GM19351 (cell line): ENCODE results near the gene SIK3.

ENCODE experiments used
- ATAC-seq: cut with Tn5 transposase; IDR thresholded peaks from one replicate; pipeline ENCODE4 v1.9.1; 2021; ENCODE audit warnings: mild to moderate bottlenecking, moderate library complexity; ENCODE audit not compliant: unreplicated experiment

The SIK3 gene

DNA sequence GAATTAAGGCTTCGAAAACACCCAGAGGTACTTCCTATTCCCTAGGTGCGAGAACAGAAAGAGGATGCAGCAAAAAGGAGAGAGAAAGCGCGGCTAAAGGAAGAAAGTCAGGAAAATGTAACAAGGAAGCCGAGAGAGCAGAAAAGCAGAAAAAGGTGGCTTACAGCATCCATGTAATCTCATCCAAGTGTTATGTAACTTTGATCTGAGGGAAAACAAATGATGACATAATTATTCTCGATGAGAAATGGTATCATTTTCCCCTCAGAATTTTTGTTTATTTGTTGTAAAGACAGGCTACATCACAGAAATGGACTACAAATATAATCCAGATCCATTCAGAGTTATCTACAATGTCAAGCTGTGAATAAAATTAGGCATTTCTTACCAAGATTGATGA, 191.7 kb downstream of the SIK3 start:
- no peak for ATAC-seq

DNA sequence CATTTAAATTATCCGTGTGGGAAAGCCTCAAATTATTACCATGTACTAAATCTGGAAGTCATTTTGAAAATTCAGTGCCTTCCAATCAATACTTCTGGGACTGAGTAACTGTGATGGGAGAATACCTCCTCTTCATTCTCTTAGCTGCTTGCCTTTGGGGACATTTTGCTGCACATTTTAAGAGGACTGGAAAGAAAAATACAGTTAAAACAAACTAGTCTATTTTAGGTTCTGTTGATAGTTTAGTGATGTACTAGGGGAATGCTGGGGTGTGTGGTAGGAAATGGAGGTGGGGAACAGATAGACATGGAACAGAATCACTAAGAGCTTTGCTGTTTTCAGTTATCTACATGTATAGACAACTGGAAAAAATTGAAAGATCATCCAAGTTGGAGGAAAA, 195.1 kb downstream of the SIK3 start:
- no peak for ATAC-seq

DNA sequence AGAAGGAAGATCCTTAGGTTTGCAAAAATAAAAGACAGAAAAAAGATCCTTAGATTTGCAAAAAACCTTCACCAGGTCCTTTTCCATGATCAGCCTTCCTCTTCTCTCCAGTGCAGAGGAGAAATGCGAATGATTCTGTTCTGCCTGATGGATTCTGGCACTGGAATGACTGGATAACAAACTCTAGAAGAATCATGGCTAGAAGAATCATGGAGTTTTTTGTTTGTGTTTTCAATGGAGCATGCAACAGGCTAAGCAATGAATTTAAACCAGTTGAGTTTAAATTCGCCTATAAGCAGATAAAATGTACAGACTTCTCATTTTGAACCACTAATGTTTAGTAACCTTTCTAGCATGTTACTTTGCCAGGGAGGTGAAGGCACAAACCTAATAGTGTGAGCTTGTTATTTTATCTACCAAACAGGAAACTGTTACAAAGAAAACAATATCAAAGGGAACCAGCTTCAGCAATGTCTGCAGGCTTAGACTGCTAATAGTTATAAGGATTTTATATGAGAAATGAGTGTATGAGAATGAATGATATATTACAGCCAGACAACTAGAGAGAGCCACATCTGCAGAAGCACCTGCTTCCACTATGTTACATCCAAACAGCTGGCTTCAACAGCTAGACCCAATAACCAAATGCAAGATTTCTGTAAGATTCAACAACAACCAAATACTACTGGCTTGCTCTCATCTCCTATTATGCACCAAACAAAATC, 196.1 kb downstream of the SIK3 start:
- ATAC-seq, result no peak

DNA sequence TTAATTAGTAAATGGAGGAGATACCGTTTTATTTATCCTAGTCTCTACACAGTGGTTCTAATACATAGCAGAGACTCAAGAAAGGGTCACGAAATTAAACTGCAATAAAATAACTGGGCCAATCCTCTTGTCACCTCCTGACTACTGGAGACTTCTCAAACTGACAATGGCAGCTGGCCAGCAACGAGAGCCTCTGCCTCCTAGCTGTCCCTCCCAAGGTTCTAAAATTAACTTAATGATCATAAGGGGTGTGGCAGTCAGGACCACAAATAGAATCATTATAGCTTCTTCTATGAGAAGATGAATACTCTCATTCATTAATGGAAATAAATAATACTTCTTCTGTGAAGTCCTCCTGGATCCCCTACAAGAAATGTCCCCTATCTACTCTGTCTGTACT, 197.0 kb downstream of the SIK3 start:
- no peak for ATAC-seq

DNA sequence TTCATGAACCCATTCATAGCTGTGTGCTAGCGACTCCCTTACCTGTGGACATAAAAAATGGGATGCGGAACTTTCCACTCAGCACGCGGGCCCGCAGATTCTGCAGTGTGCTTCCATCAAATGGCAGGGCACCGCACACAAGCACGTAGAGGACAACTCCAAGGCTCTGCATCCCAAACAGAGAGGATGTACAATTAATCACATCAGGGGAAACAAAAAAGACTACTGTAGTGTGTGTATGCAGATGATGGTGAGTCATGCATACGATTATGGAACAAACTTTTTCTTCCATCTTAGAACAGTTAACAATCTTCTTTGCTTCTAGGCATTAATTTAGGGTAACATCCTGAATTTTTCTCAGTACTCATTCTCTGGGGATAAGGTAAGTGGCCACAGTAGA, 202.0 kb downstream of the SIK3 start:
- no peak for ATAC-seq

DNA sequence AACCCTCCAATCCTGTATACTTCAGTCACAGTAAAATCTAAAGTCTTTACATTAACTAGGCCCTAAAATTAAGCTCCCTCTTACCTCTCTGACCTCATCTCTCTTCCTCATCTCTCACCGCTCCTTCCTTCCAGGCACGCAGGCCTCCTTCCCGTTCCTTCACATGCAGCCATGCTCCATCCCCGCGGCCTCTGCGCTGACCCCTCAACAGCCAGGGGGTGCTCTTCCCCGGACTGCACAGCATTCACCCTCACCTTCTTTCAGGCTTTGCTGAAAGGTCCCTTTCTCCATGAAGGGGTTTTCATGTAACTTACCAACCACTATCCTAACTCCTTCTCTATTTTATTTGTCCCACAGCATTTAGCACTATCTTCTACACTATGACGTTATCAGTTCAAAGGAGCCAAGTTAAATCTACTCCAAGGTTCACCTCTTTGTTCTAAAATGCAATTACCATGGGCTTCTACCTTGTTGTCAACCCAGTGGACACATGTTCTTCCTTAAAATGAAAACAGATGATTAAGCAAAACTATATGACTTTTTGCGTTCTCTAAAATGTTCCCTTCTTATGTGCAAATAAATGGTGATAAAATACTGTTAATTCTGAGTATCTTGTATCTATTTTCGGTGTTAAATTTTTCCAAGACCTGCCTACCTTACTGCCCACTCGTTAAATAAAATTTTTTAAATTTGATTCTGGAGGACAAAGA, 203.0 kb downstream of the SIK3 start:
- no peak for ATAC-seq

DNA sequence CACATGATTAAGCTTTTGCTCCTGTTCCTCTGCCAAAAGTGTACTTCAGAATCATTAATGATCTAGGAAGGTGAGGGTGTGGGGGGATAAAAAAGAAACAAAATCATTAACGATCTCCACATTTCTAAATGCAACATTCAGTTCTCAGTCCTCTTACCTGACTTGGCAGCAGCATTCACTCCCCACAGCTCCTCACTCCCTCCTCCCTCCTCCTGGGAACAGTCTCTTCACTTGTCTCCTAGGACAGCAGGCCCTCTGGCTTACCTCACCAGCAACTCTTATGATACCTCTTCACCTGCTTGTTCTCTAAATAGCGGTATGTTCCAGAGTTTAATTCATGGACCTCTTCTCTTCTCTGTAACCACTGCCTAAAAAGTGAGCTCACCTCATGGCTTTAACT, 204.3 kb downstream of the SIK3 start:
- ATAC-seq, result no peak

DNA sequence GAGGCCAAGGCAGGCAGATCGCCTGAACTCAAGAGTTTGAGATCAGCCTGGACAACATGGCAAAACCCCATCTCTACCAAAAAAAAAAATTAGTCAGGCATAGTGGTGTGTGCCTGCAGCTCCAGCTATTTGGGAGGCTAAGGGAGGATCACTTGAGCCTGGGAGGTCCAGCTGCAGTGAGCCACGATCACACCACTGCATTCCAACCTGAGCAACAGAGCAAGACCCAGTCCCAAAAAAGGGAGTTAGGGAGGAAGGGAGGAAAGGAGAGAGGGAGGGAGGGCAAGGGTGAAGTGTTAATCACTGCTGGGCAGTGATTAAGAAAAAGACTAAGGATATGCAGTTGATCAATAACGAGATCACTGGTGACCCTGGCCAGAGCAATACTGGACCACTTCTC, 204.8 kb downstream of the SIK3 start:
- ATAC-seq, result no peak

DNA sequence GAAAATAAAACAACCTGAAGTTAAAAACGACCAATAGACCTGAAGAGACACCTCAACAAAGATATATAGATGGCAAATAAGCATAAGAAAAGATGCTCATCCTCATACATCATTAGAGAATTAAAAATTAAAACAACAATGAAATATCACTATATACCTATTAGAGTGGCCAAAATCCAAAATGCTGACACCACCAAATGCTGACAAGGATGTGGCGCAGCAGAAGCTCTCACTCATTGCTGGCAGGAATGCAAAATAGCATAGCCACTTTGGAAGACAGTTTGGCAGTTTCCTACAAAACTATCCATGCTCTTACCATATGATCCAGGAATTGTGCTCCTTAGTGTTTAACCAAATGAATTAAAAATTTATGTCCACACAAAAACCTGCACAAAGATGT, 205.9 kb downstream of the SIK3 start:
- ATAC-seq, result no peak

DNA sequence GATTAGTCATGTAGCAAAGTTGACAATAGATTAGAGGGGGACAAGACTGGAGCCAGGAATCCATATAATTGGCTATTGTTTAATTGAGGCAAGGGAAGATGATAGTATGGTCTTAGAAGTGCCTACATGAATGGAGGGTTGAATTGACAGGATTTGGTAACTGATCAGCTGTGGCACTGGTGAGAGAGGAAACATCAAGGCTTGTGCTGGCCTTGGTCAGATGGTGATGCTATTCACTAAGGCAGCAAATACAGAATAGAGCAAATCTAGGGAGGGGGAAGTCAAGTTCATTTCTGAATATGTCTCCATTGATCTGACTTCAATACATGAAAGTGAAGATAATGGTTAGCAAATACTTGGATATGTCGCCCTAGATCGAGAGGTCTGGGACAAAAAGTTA, 206.5 kb downstream of the SIK3 start:
- no peak for ATAC-seq

DNA sequence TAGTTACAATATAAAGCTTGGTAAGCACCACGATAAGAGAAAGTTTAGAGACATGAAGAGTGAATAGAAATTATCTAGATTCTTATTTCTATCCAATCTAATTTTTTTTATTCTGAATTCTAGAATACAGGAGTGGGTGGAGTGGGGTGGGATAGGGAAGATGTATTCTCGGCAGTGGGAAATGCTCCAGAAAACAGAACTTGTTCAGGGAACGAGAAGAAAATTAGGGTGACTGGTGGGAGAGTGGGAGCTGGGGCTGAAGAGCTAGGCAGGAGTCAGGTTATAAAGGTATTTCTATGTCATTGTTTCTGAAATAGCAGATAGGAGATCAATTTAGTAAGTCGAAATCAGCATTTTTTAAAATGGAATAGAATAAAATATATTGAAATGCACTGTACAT, 207.6 kb downstream of the SIK3 start:
- ATAC-seq, result no peak

DNA sequence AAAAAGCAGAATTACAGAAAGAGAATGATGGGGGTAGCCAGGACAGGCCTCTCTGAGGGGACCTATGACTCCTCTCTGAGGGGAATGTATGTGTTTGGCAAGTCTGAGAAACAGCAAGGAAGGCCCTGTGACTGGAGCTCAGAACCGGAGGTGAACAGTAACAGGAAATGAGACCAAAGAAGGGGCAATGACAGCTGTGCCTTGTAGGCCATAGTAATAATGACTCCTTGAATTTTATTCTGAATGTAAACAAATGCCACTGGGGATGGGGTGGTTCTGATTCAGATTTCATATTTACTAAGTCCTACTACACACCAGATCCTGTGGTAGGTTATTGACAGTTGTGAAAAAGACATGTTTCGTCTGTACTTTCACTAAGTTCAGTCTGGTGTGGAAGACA, 208.0 kb downstream of the SIK3 start:
- no peak for ATAC-seq

DNA sequence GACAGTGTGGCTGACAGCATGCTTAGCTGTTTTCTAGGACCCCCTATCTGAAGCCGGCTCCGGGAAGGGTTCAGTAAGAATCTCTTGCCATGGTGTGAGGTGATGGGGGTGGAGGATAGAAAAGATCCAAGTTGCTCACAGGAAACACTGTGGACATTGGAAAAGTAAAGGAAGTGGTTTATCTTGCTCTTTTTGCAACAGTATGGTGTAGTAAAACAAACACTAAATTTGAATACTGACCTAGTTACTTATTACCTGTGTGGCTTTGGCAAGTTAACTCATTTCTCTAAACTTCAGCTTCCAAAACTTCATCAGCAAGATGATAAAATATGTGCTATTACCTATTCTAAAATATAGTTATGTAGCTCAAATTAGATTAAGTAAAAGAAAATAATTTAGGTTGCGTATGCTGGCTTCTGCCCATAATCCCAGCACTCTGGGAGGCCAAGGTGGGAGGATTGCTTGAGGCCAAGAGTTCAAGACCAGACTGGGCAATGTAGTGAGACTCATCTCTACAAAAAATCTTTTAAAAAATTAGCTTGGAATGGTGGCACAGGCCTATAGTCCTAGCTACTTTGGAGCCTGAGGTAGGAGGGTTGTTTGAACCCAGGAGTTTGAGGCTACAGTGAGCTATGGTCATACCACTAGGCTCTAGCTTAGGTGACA, 209.2 kb downstream of the SIK3 start:
- no peak for ATAC-seq

DNA sequence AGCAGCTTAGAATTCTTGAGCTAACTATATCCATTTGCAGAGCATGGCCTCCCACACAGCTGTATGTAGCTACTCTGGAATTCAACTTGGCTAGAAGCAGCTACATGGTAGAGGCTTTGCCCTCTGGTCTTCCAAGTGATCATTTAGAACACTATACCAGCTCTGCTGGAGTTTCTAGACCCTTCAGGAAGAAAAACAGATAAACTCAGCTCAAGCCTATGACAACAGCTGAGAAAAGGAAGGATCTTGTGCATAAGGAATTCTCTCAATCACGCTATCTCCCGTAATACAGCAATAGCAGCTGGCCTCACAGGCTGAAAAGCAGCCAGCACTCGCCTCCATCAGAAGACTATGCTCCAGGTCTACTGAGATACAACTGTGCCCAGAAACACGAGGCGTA, 210.2 kb downstream of the SIK3 start:
- ATAC-seq, result no peak

DNA sequence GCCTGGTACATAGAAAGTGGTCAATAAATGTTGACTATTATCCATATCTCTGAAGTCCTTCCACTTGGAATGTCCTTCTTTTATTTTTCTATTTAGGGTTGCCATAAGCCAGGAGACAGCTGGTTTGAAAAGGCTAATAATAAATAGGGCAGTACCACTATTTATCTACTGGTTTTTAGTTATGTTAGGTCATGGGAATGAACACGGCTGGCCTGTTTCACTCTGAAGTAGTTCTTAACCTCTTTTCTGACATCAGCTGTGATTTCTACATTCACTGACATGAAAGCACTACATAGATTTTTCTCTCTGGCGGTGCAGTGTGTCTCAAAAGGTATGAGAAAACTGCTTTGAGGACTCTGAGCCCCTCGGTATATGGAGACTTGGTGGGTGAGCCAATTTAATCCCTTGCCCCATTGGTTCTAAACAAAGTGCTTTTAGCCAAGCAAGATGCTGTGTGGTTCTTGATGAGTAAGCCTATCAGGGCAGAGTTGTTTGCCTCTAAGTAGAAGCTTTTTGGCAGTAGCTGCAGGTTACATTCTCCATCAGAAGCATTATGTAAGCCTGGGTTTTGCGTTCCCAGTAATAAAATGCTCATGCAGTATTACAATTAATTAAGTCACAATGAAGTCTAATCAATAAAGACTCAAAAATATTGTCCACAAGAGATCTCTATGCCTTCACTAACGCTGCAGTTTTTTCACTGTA, 212.1 kb downstream of the SIK3 start:
- no peak for ATAC-seq

DNA sequence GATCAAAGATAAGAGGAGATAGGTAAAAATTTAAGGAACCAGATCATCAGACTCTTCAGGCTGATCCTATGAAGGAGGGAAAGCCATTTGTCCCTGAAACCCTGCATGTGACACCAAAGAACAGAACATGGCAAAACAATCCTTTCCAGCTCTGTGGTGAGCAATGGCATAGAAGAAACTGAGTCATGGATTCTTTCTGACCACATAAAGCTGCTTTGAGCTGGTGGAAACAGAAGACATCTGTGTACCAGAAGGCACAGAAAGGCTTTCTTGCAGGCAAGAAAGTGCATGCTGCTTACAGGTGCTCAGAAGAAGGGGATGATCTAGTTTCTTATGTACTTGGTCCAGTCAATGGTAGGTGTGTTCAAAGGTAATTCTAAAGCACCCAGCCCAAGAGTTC, 215.8 kb downstream of the SIK3 start:
- no peak for ATAC-seq

DNA sequence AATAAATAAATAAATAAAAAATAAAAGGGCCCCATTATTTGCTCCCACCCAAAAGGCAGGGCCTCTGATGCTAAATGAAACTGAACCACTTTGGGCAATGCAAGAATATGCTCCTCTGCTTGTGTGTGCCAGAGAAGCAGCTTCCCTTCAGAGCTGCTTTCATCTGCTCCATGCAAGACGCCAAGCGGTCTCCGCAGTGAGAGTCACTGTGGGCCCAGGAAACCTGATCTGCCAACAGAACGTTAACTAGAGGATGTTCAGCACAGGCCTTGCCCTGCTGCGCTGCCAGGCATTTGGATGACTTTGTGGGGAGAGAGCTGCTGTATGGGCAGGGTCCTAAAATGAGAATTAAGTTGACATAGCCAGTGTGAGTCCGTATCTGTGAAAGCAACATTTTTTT, 217.1 kb downstream of the SIK3 start:
- no peak for ATAC-seq

DNA sequence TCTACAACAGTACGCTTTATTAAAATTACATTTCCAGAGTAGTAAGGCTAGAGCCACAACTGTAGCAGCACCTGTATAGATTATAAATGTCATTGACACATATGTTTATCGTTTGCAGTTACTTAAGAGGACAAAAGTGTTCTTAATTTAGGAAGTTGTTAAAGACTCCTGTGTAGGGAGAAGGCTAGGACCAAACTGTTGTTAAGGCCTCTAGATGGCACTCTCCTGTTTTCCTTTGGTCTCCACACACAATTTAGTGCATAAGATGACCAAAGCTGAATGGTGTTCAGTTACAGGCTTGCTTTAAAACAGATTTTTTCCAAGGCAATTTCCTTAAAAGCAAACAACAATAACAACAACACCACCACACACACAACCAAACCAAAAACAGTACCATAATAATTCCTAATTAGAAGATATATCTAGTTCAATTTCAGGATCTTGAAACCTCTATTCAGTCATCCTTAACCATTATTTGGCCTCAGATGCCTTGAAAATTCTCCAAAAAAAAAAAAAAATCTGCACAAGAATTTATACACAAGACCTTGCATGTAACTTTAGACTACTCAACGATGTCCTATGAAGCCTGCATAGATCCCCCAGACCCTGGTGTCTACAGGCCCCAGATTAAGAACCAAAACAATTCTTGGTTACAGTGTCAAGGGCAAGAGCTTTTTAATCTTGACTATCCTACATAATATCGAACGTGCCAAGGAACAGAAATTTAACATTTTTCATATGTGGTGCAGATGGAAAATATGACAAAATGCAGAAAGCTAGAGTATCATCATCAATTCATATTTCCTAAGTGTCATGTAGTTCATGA, 218.2 kb downstream of the SIK3 start:
- ATAC-seq, result no peak

DNA sequence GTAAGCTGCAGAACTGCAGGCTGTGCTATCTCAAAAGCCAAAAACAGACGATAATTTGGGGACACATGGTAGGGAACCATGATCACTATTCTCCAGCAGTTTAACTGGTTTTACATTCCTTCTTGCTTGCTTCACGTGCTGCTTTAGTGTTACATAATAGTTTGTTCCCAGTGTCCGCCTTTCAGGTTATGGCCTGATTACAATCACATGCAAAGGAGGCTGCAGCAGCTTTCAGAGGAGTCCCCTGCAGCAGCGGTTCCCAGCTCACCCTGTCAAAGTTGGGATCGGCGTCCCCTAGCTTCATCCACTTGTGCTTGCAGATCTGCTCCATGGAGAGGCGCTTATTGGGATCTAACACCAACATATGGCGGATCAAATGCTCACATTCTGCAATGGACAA, 221.6 kb downstream of the SIK3 start:
- no peak for ATAC-seq

DNA sequence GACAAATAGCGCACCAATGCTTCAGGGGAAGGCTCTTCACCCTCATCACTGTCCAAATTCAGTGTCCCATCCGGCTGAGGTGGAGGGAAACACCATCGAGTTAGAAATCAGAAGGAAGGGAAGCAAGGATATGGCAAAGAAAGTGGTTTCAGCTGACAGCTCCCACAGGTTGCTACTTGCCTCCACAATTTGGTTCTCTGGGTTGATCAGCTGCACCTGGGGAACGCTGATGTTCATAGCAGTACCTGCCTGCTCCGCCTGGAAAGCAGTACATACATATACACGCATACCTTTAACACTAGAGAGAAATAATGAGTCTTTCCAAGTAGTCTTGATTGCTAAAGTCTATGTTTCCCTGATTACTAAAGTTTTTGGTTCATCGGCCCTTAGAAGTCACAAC, 223.0 kb downstream of the SIK3 start:
- no peak for ATAC-seq

DNA sequence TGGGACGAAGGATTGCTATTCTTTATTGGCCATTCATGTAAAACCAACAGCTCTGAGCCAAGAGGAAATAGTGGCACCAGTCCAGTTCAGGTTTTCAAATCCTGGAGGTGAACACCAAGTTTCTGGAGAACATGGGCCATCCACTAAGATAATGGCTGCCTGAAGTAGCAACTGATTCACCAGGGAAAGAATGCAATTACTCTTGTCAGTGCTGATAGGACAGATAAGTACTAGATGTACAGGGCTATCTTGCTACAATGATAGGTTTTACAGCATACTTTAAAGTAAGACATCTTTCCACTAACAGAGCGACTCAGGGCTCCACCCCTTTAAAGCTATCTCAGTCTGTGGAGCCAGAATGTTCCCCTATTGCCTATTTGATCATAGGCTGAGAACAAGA, 224.0 kb downstream of the SIK3 start:
- no peak for ATAC-seq
